GM19023 (cell line): ENCODE measurements around the gene PRKCE.

Source experiments
- ATAC-seq: cut with Tn5 transposase; IDR thresholded peaks from one replicate; pipeline ENCODE4 v1.9.1; 2021; ENCODE audit warnings: mild to moderate bottlenecking, moderate library complexity; ENCODE audit not compliant: unreplicated experiment

Gene PRKCE

DNA sequence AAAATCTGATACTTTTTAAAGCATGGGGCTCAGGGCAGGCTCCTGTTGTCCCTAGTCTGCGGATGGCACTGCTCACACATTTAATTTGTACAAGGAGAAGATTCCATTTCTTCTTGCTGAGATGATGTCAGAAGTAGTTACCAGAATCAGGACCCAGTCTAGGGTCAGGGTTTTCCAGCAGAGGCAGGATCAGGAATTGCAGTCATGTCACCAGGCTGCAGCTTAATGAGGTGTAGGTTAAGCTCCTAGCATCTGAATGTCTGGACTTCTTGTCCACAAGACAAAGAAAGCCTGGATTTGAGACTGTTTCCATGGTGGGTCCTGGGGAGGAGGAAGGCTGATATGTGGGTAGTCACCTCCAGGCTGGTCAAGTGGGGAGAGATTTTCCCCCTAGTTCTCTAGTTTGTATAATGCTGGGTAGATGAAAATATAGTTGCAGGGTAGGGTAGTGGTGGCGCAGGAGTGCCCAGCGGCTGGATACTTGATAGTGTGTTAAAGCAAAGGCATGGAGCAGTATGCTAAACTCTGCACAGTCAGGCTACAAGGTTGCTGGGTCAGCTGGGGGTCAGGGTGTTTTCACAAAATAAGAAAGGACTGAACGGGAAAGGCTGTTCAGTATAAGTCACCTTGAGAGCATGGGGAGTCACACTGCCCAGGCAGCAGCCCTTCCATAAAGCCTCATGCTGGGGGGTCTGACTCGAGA is 148.4 kb downstream of the PRKCE start:
- no peak for ATAC-seq

DNA sequence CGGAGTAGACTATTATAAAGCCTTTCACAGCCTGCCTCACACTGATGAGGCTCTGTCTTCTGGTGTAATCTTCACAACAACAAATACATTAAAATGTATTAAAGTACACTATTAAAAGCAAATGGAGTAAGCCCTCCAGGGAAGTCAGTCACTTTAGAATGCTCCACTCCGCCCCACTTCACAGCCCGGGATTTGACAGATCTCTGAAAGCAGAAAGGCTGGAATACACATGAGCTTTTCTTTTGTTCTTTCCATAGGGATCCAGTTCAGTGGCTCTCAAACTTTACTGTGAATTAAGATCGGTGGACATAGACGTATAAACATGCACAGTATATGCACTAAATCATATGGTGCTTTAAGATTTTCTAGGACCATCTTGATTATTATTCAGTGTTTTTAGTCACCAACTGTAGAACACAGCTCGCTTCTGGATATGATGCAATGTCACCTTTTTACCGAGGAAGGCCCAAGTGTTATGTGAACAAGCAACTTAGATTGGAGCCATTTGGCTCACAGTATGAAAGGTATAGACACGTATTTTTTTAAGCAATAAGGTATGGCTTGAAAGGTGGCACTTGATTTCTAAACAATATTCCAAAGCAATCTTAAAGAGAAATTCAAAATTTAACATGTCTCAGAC is 151.1 kb downstream of the PRKCE start:
- ATAC-seq = no peak

DNA sequence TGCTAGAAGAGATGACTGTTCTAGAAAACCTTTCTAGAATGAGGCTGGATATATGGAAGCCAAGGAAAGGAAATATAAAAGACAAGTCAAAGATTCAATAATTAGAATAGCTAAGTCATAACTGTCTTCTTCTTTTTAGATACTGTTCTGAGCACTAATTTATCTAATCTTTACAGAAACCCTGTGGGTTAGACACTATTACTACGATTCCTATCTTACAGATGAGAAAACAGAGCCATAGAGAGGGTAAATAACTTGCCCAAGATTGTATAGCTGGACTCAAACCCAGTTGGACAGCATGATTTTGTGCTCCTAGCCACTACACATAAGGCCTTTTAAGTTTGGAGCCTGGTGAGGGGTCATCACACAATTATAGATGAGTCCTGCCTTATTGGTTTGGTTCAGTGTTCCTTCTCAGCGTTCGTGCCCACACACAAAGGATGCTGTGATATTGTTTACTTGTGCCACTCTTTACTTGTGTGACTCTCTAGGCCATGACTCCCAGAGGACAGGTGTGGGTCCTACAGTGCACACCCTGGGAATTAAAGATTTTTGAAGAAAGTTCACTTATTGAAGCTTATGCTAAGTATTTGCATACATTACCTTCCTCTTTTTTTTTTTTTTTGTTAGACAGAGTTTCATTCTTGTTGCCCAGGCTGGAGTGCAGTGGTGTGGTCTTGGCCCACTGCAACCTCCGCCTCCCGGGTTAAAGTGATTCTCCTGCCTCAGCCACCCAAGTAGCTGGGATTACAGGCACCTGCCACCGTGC is 153.7 kb downstream of the PRKCE start:
- no peak for ATAC-seq

DNA sequence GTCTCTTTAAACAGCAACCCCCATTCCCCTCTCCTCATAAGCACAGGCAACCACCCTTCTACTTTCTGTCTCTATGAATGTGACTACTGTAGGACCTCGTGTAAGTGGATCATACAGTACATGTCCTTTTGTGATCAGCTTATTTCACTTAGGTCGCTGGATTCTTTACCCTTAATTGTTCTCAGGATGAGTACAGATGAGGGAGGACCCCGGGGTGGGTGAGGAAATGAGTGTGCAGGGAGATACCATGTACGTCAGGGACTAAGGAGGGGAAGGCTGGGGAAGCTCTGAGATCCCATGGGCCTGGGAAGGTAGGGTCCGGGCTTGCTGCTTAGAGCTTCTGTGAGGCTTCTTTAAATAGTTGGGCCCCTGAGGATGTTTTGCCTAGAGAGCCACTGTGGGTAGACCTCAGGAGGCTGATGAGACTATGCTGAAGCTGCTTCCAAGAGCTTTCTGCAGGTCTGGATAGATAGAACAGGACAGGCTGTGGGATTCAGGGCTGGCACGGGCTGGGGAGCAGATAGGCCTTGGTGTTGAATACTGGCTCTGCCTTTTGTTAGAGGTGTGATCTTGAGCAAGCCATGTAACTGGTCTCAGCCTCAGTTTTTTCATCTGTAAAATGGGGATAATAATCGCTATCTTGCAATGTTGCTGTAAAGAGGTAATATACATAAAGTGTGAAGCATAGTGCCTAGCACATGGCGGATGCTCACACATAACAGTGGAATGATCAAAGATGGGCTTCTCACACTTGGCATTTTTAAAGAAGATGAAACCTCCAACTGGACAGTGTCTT is 155.3 kb downstream of the PRKCE start:
- peak; percentile 66 for ATAC-seq

DNA sequence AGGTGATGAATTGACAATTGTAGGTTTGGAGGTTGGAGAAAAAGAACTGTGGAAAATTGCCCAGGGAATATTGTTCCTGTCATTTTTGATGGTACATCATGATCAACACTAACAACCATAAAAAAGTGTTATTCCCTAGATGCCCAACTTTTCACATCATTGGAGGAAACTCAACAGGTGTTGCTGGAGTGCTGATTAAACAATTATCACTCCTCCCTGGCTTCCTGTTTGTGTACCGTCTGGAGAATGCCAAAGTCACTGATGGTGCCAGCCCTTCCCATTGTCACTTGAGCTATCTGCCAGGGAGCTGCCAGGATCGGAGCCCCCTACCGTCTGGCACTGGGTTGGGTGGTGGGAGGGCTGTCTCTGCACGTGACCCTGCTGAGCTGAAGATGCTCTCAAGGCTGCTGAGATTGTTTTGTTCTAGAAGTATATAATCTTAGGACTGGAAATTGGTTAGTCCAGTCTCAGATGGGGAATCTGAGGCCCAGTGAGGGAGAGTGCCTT is 156.9 kb downstream of the PRKCE start:
- no peak for ATAC-seq

DNA sequence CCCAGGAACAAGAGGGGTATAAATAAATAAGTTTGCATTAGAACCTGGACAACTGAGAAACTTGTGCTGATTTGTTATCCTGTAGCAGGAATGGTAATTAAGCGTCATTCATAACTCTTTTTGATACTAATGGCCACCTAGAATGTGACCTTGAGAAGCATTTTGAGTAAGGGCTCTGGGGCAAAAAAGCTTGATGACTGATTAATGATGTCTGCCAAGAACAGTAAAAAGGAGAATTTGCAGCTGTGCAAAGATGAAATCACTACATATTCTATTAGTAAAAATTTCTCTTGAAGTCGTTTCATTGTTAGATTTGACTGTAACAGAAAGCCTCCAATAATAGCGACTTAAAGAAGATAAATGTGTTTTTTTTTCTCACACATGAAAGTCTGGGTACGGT is 157.7 kb downstream of the PRKCE start:
- ATAC-seq = no peak

DNA sequence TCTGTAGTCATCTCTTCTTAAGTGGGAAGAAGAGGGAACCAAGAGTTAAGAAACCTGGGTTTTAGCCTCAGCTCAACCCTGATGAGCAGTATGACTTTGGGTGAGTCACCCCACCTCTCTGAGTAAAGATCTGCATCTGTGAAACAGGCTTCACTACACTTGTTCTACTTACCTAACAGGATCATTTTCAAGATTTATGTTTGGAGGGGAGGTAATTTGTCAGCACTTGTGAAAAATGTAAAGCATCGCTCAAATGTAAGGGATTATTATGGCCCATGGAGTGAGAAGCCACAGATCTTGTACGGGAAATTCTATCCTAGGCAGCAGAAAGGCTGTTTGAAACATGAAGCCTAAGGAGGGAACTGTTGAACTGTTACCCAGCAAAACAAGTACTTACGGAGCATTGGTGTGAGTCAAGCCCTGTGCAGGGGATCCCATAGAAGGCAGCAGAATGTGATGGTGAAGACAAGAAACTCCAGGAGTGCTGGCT is 160.6 kb downstream of the PRKCE start:
- no peak for ATAC-seq

DNA sequence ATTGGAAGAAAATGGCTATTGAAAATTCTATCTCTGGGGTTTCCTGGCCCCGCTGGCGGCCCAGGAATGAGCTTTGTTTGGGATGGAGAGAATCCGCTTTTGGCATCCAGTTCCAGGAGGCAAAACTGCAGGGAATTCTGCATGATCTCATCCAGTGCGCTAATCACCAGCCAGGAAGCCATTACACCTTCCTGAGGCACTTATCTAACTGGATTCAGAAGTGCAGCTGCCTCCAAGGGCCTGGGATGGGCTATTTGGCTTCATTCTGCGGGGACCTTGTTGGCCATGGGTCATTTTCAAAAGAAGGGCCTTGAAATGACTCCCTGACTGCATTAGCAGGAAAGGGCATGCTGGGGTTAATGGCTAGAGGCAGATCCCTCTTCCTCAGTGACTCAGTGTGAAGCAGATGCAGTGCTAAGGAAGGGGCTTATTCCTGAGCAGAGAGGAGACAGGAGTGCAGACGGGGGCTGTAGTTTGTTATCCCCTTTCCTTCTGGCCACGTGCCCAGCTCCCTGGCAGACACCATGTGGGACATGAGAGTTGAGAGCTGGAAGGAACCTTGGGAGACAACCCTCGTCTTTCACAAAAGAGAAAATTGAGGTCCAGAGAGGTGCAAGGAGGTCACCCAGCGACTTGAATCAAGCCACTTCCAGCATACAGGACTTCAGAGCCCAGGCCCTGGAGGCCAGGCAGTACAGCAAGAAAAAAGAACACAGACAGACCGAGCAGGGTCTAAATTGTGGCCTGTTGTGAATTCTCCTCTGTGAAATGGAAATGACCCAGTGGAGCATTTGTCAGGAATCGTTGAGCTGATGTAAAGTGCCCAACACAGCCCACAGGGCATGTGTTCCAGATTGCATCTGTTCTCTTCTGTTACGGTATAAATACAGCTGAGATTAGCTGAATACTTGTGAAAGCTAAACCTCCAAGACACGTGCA is 161.8 kb downstream of the PRKCE start:
- no peak for ATAC-seq

DNA sequence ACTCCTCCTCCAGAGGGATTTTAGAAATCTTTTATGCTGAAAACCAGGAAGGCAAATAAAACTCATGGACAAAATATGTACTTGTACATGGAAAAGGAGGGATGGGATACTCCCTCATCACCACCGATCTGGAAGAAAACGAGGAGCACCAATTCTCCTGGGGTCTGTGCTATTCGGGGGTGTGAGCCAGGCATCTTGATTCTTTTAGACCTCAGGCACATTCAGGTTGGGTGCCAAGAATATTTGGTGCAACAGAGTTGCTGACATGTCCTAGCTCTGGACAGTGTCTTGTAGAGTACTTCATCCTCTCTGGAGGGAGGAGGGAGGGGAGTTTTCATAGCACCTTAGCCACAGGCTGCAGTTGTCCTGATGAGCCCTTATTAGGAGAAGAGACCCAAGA is 163.0 kb downstream of the PRKCE start:
- ATAC-seq = no peak

DNA sequence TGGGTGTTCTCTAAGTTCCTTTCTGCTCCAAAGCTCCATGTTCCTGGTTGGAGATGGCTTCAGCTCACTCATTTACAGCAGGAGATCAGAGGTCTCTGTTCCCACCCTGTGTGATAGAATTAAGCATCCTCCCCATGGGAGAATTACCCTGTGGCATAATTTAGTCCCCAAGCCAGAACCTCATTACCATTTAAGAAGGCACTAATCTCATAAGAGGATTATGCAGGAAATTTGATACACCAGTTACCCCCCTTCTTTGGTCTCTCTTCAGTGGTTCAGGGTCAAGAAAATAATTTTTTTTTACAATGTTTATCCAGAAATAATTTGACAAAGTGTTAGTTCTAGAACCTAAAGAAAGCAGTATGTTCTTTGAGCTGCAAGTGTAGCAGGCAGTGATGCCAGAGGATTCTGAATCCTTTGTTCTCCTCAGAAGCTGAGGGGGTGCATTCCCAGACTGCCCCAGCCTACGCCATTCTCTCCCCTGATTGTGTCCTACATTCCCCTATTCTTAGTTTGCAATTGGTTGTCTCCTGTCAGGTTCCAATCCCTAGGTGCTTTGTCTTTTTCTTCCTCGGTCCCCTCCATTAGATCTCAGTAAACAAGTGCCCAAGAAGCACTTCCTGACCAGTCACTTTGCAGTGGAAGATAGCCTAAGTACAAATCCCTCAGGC is 163.6 kb downstream of the PRKCE start:
- no peak for ATAC-seq

DNA sequence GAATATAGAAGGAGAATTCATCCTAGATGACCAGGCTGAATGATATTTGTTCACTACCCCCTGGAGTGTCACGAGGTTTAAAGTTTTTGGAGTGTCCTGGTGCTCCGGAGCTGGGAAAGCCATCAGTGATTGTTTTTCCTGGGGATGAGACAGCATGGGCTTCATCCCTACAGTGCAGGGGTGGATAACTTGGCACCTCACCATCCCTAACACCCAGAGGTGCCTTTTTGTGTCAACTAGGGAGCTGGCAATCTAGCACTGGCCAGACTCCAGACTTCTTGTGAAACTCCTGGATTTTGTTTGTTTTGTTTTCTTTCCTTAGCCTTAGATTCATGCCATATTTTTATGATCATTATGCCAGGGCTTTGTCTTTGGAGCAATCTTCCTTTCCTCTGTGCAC is 164.8 kb downstream of the PRKCE start:
- no peak for ATAC-seq

DNA sequence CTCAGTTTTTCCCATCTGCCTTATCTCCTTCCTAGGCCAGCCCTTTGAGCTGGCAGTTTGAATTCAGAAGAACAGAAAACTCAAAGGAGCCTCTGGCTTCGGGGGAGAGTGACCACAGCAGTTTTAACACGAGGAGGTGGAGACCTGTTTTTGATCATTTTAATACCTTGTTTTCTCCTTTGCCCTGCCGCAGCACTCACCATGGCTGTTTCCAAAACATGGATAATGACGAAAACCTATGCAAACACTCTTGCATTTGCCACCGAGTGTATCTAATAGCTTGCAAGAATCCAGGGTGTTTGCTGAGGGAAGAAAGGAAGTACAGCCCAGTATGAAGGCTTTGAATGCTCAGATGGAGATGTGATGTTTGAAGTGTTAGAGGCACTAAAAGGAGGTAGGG is 167.1 kb downstream of the PRKCE start:
- ATAC-seq = no peak

DNA sequence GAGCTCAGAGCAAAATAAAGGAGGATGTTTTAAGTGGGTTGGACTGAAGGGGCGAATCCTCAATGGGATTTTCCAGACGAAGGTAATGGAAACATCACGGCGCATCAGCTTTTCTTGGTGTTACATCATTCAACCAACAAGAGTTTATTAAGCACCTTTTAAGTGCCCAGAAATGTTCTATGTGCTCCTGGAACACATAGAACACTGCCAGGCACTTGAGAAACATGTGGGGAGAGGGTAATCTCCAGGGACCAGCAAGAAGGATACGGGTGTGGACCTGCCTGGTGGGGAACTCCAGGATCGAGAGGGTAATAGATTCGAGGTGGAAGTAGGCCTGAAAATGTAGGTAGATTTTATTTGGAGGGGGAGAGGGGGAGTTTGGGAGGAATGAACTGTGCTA is 168.6 kb downstream of the PRKCE start:
- ATAC-seq = no peak

DNA sequence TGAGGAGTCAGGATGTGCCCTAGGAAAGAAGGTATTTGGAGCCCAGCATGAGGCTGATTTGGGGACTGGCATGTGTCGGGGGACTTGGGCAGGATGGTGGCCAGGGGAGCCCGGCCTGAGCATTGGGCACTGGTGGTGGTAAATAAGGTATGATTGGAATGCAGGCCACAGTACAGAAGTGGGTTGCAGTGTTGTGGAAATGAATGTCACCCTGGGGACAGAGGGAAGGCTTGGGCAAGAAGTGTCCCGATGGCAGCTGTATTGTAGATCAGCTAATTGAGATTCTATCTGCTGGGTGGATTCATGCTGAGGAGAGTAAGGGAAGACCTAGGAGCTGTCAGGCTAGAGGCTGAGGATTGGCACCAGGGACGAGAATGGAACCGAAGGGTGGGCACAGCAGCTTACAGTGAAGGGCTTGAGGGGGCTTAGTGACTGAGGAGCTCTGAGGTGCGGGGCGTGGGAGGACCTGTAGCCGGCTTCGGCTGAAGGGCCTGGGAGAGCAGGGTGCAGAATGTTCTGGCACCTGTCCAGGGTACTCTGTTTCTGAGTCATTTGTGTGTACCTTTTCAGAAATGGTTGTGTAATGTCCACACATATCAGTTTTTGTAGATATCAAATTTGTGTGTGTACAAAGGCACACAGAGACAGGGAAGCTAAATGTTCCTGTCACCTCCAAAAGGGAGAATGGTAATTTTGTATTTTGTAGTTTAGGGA is 170.2 kb downstream of the PRKCE start:
- no peak for ATAC-seq

DNA sequence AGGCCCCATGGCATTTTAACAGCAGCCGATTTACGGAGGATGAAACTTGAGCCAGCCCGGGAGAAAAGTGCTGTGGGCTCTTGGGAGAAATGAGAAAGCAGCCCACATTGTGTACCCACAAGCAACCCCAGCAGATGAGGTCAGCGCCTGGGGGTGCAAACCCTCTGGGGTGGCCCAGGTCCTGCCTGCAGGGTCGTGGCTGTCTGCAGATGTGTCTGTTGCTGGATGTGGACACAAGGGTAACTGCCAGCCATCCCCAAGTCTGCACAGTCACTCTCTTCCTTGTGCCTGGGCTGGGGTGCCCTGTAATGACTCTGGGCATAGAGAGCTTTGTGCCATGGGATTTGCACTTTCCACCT is 170.8 kb downstream of the PRKCE start:
- ATAC-seq = no peak

DNA sequence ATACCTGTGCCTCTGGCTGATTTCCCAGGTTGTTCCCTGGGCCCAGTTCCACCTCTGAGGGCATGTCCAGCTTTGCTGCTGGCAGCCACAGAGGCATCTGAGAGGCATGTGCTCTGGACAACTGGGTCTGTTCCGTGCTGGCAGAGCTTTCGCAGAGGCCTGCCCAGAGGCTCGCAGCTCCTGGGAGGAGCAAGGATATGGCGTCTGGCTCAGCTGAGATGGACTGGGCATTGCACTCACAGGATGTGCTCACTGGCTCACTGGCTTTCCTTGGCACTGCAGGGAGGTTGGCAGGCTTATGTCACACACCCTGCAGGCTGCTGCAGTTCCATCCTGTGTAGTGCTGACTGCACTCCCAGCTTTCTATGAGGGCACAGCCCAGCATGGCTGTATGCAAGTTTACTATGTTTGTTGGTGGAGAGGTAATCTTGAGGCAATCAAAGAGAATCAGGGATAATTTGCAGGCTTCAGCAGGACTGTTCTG is 172.3 kb downstream of the PRKCE start:
- ATAC-seq = no peak

DNA sequence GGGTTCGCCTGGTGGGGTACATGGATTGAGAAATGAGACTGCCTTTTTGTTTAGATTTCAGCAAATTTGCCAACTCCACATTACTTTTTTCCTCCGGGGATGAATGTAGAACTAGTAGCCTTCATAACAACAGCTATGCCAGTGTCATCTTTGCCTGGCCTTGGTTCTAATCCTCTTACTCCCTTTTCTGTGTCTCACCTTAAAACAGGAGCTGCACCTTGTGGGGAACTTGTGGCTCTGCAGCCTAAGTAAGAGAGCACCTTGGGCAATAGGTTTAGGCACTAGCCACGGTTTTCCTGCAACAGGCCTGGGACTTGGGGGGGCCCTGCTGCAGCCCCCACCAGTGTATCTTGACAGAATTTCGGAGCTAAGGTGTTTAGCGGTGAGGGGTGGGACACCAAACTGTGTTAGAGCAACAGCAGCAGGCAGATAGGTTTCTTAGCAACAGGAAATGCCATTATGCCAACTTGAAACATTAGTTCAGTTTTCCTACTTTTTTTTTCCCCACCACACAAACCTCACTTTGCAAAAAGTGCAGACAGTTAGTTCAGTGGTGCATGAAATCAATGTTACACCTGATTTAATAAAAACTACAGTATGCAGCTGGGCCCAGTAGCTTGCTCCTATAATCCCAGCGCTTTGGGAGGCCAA is 173.7 kb downstream of the PRKCE start:
- no peak for ATAC-seq

DNA sequence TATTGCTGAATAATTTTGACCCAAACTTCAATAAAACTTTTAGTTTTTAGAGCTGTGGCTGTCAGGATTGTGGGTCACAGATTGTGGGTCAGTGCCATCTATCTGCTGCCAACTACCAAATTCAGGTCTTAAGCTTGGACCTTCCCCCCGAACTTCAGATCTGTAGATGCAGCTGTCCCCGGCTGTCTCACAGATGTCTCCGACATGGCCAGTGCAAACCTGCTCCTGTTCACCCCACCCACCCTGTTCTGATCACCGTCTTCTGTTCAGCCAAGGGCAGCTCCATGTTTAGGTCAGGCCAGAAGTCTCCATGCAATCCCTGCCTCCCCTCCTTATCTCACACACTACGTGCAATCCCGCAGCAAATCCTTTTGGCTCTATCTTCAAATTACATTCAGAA is 175.0 kb downstream of the PRKCE start:
- no peak for ATAC-seq
